Measurements from ENCODE around the gene AOPEP.

The AOPEP gene

DNA sequence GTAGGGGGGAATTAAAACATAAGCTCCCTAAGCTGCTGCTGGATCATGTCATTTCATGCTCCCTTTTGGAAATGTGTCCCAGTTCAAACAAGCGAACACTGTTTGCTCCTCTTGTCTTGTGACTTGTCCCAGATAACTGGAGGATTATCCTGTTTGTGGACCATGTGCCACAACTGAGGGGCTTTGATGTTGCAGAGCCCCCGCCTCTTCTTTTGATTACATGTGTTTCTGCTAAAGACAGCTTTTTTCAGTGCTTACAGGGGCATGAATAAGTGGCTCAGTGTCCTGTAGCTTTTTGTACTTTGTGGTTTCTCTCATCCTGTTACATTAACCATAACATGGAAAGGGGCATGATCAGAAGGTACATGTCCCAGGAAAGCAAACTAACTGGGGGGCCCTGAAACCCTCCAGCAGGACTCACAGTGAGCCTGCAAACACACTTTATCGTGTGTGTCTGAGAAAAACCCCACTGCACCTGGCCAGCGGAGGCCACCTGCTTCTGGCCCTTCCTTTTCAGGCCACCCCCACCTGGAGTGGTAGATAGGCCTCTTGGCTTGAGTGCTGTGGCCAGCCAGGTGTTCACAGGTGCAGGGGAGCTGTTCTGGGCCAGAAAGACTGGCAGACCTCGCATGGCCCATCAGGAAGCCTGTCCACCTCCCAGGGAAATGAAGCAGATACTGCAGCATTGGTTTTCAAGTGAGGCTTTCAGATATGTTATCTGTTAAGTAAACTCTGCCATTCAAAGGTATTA lies 305.4 kb downstream of the AOPEP start:
- FAIRE-seq, result no peak
- TF ChIP-seq, protein P1, sequence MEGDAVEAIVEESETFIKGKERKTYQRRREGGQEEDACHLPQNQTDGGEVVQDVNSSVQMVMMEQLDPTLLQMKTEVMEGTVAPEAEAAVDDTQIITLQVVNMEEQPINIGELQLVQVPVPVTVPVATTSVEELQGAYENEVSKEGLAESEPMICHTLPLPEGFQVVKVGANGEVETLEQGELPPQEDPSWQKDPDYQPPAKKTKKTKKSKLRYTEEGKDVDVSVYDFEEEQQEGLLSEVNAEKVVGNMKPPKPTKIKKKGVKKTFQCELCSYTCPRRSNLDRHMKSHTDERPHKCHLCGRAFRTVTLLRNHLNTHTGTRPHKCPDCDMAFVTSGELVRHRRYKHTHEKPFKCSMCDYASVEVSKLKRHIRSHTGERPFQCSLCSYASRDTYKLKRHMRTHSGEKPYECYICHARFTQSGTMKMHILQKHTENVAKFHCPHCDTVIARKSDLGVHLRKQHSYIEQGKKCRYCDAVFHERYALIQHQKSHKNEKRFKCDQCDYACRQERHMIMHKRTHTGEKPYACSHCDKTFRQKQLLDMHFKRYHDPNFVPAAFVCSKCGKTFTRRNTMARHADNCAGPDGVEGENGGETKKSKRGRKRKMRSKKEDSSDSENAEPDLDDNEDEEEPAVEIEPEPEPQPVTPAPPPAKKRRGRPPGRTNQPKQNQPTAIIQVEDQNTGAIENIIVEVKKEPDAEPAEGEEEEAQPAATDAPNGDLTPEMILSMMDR (IDR thresholded peaks at IDR 0.05; ENCODE audit: insufficient read depth, missing control alignments), result no peak
- no peak for DNase-seq (ENCODE audit: insufficient read length, low spot score)

GRCh38 chr9:95032580-95033341 lies 306.3 kb downstream of the AOPEP start:
- TF ChIP-seq, protein P1 (IDR thresholded peaks at IDR 0.05; ENCODE audit: insufficient read depth, missing control alignments), result no peak
- FAIRE-seq (no peak), DNase-seq (ENCODE audit: insufficient read length, low spot score) (no peak)

DNA sequence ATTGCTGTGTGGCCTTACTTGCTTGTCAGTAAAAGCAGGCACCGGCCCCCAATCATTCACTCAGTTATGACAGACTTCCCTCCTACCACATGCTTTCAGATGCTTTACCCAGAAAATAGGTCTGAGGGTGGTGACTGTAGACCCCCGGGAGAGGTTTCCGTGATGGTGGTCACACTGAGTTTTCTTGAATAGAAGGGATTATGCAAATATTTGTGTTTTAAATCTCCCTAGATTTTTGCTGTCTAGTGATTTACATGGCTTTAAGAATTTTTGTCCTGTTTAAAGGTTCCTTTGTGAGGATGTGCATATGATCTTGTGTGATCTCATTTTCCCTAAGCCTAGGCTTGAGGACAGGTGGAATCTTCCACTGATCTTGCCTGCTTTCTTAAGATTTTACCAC lies 309.3 kb downstream of the AOPEP start:
- no peak for FAIRE-seq
- TF ChIP-seq, protein P1 (IDR thresholded peaks at IDR 0.05; ENCODE audit: insufficient read depth, missing control alignments), result no peak
- DNase-seq (ENCODE audit: insufficient read length, low spot score), result no peak

DNA sequence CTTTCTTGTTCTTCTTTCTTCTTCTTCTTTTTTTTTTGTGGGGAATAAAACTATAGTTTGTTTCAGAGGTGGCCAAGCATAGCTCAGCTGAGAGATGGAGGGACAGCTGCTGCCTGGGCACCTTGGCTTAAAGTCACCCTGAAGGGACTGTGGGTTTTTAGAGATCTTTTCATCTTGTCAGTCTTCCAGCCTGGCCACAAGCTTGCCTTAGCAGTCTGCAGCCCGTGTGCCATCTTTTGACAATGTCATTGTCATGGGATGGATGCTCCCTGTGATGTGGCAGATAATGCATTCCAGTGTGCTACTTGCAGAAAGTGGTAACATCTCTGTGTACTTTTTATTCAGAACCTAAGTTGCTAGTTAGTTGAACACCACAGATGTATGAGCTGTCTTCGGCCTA lies 310.2 kb downstream of the AOPEP start:
- TF ChIP-seq, protein P1 (IDR thresholded peaks at IDR 0.05; ENCODE audit: insufficient read depth, missing control alignments), result no peak
- no peak for DNase-seq (ENCODE audit: insufficient read length, low spot score)
- no peak for FAIRE-seq

- DNase-seq (ENCODE audit: insufficient read length, low spot score), result no peak
- FAIRE-seq, result no peak
- TF ChIP-seq, protein P1 (IDR thresholded peaks at IDR 0.05; ENCODE audit: insufficient read depth, missing control alignments), result no peak
Observed at GRCh38 chr9:95037789-95038521, 311.5 kb downstream of the AOPEP start.

GRCh38 chr9:95038666-95039065 lies 312.2 kb downstream of the AOPEP start:
- DNase-seq (ENCODE audit: insufficient read length, low spot score) (no peak), FAIRE-seq (no peak)
- TF ChIP-seq, protein P1 (IDR thresholded peaks at IDR 0.05; ENCODE audit: insufficient read depth, missing control alignments), result no peak

Measured in D721Med (cell line).